PFSK-1 (cell line): ENCODE results near the gene PSMB7.

ENCODE experiments used
- FOXP2 ChIP-seq: optimal IDR thresholded peaks from 2 replicates; pipeline ENCODE3; 2011; ENCODE audit warnings: borderline replicate concordance, control low read depth, inconsistent platforms; ENCODE audit not compliant: insufficient read depth; ENCODE audit errors: extremely low read length, extremely low read depth
- POLR2AphosphoS5 ChIP-seq: IDR thresholded peaks from 2 replicates; pipeline ENCODE4 v1.6.1; 2012; ENCODE audit warnings: low read depth, mild to moderate bottlenecking, control low read depth, low read length, moderate library complexity
- SIN3A ChIP-seq: IDR thresholded peaks from 2 replicates; pipeline ENCODE4 v1.6.1; 2012; ENCODE audit warnings: mild to moderate bottlenecking, low read length, moderate library complexity, borderline replicate concordance; ENCODE audit not compliant: insufficient read depth
- TAF1 ChIP-seq: IDR thresholded peaks from 2 replicates; pipeline ENCODE4 v1.6.1; 2012; ENCODE audit warnings: low read length, control low read depth, borderline replicate concordance; ENCODE audit not compliant: insufficient read depth
- TF ChIP-seq, protein P1 (sequence below), 2 experiments: IDR thresholded peaks; 2 replicates each; pipeline versions ENCODE4 v1.6.1 to v1.8.0; 2011 to 2012; ENCODE audit warnings: low read depth in 2 of 2, low read length in 2 of 2, control low read depth in 1 of 2, inconsistent platforms in 1 of 2, mild to moderate bottlenecking in 1 of 2, moderate library complexity in 1 of 2; ENCODE audit not compliant: insufficient read depth in 1 of 2

The PSMB7 gene

DNA sequence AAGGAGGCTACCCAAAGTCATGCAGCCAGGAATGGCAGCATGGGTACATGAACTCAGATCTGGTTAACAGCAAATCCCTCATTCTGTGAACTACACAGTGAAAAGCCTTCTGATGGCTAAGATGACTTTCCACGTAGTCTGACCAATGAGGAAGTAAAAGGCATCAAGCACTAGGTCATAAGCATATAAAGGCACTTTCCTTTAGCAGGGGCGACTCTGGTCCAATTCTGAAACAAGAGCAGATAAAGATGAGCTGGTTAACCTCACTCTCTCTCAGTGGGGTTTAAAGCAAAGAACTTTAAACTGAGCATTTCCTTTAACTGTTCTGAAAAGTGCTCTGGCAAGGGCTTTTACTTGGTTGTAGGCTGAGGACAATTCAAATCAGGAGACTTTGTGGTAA, 21.1 kb downstream of the PSMB7 start:
- TF ChIP-seq TAF1 (no peak), POLR2AphosphoS5 (no peak), FOXP2 (no peak), SIN3A (no peak)
- TF ChIP-seq, protein P1, sequence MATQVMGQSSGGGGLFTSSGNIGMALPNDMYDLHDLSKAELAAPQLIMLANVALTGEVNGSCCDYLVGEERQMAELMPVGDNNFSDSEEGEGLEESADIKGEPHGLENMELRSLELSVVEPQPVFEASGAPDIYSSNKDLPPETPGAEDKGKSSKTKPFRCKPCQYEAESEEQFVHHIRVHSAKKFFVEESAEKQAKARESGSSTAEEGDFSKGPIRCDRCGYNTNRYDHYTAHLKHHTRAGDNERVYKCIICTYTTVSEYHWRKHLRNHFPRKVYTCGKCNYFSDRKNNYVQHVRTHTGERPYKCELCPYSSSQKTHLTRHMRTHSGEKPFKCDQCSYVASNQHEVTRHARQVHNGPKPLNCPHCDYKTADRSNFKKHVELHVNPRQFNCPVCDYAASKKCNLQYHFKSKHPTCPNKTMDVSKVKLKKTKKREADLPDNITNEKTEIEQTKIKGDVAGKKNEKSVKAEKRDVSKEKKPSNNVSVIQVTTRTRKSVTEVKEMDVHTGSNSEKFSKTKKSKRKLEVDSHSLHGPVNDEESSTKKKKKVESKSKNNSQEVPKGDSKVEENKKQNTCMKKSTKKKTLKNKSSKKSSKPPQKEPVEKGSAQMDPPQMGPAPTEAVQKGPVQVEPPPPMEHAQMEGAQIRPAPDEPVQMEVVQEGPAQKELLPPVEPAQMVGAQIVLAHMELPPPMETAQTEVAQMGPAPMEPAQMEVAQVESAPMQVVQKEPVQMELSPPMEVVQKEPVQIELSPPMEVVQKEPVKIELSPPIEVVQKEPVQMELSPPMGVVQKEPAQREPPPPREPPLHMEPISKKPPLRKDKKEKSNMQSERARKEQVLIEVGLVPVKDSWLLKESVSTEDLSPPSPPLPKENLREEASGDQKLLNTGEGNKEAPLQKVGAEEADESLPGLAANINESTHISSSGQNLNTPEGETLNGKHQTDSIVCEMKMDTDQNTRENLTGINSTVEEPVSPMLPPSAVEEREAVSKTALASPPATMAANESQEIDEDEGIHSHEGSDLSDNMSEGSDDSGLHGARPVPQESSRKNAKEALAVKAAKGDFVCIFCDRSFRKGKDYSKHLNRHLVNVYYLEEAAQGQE (IDR thresholded peaks at IDR 0.05; ENCODE audit: insufficient read depth in 1 of 2, low read depth in 2 of 2, low read length in 2 of 2) = no peak

DNA sequence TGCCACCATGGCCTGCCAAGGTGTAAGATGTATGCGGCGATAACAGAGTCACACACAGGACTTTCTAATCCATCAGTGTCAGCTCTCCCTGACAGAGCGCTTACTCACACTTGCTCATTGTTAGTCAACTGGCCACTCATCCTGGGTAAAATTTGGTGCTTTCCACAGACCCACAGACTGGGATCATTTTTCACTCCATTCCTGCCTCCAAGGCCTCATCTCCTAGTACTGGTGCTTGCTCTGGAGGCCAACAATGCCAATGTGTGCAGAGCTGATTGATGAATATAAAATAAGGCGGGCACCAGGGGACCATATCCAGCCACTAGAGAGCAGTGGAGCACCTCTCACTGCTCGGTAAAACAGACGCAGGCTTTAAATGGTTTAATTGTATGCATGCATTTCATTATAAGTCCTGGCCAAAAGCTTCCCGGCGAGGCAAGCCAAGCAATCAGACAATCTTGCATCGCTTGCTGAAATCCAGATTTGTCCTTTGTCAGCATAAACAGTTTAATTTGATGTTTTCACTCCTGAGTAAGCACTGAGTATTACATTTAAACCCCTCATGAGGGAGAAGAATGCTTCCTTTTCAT, 22.3 kb downstream of the PSMB7 start:
- TF ChIP-seq SIN3A = no peak
- no peak for TF ChIP-seq TAF1
- TF ChIP-seq, protein P1 (IDR thresholded peaks at IDR 0.05; ENCODE audit: insufficient read depth in 1 of 2, low read depth in 2 of 2, low read length in 2 of 2) = no peak
- no peak for TF ChIP-seq POLR2AphosphoS5
- TF ChIP-seq FOXP2 = no peak

DNA sequence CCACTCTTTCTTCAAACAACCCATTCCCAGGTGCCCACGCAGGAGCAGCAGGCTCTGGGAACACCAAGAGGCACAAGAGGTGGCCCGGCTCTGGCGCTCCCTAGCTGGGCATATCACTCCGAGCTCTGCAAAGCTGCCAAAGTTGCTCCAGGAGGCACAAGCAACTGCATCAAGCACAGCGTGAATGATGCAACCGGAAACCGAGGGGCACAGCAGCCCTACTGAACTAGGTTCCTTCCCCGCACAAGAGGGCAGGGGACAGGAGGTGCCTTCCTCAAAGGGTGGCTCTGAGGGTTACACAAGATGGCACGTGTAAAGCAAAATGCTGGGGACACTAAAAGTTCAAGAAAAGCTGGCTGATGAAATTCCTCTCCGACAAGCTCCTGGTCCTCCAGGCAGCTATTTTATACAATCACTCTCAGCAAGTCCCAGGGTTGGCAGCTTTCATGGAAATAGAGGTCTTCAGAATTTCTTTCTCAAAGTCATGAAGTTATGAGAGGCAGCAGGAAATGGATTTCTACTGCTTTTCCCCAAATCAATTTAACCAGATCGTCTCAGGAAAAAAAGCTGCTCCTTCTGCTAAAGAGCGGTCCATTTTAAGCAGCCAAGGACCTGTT, 22.9 kb downstream of the PSMB7 start:
- TF ChIP-seq, protein P1 (IDR thresholded peaks at IDR 0.05; ENCODE audit: insufficient read depth in 1 of 2, low read depth in 2 of 2, low read length in 2 of 2) = no peak
- no peak for TF ChIP-seq POLR2AphosphoS5
- TF ChIP-seq SIN3A = no peak
- TF ChIP-seq TAF1 = no peak
- no peak for TF ChIP-seq FOXP2

DNA sequence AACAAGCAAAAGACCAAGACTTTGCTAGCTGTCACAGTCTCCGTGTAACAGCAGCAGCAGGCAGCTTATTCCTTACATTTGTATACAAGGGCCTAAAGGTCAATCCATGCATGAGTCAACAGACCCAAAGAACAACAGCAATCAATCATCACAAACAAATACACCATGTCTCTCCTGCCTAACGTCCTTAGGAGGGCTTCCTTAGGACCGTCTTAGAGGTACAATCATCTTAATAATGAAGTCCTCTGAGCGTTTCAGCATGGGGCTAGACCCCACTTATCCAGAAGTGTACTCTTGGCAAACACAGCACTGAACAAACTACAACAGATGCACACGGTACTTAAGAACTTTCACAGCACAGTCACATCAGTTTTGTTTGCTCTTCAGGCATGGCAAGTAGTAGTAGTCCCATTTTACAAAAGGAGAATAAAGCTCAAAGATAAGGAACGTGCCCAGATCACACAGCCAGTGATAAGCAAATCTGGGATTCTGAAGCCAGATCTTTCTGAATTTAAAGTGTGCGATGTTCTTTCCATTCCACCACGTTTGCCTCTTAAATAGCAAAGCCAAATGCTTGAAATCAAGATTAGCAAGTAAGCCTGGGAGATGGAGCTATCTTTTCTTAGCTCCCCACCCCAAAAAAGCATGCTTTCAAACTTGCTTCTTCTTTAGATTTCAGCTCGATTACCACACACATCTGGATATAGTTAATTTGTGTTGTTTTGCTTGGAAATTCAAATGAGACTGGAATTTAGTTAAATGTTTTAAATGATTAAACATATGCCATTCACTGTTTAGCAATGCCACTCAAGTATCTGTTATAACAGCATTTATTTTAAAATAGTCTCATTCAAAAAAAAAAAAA, 24.2 kb downstream of the PSMB7 start:
- TF ChIP-seq POLR2AphosphoS5 (no peak), FOXP2 (no peak), SIN3A (no peak), TAF1 (no peak)
- TF ChIP-seq, protein P1 (IDR thresholded peaks at IDR 0.05; ENCODE audit: insufficient read depth in 1 of 2, low read depth in 2 of 2, low read length in 2 of 2) = no peak
